Fibroblast of lung (primary cell): ENCODE results near the gene COL19A1.
"Not testable (repeated sequence)": the region's sequence is repeated elsewhere in the genome, so short reads cannot be mapped to it uniquely, and the experiment has no call there.

Source experiments
- CTCF ChIP-seq, 2 donors: IDR thresholded peaks in 1 of 2; conservative IDR thresholded peaks in 1 of 2; 1 replicate in 1 of 2; 2 replicates in 1 of 2; pipeline ENCODE4 v1.5.1; 2011 to 2012; ENCODE audit warnings: low read length in 2 of 2, control low read depth in 1 of 2, inconsistent platforms in 1 of 2, low read depth in 1 of 2, mild to moderate bottlenecking in 1 of 2
- EZH2 ChIP-seq: IDR thresholded peaks from 2 replicates; pipeline ENCODE4 v1.5.1; 2012; ENCODE audit warnings: low read length, control low read depth, mild to moderate bottlenecking; ENCODE audit errors: missing control alignments

DNA sequence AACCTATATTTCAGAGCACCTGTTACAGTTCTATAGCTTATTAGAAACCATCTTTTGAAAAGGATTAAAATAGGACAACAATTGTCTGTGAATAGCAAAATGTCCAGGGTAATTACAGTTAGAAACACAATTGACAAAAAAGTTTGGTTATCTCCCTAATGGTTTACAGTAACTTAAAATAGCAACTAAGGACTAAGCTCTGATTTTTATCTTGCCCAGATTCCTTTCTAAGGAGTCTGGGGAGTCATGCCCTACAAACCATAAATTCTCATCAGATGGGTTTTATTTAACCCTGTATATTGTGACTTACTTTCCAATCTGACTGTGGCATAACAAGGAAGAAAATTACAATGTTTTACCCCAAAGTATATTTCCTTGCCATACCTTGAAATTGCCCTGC is 26.9 kb downstream of the COL19A1 start:
- not testable (repeated sequence) for TF ChIP-seq CTCF (conservative IDR thresholded peaks at IDR 0.05 in 1 of 2, IDR thresholded peaks at IDR 0.05 in 1 of 2; ENCODE audit: low read depth in 1 of 2, low read length in 2 of 2); EZH2
